B cell (primary cell): ENCODE measurements around the gene SMARCA4. TPM values are rescaled to one million over a fixed set of nuclear protein-coding genes. Genes with fewer than 3 reads are reported as not detected.

Source experiments
- ATAC-seq: fragments of 200-7000 bp; cut with Tn5 transposase; one replicate; pipeline ENCODE4 v1.10.0; 2021; ENCODE audit warnings: low read depth, mild to moderate bottlenecking, moderate number of reproducible peaks, moderate library complexity
- CTCF ChIA-PET: fragments of 350-600 bp; sonication (Branson Sonifier 250); formaldehyde crosslinking; loops from one replicate; lab custom pipeline; 2021; ENCODE audit warnings: antibody characterized with exemption, inconsistent platforms; lab: Charles Lee
- POLR2A ChIA-PET: fragments of 350-600 bp; sonication (Branson Sonifier 250); formaldehyde crosslinking; loops from one replicate; lab custom pipeline; 2021; ENCODE audit warnings: antibody characterized with exemption; lab: Charles Lee
- DNase-seq: peaks from one replicate; pipeline ENCODE4 v3.0.0; 2013
- H2AFZ ChIP-seq: 2 replicates; pipeline ENCODE4 v1.6.1; 2012; ENCODE audit warnings: mild to moderate bottlenecking, low read depth, low read length; ENCODE audit not compliant: insufficient read depth, poor library complexity, severe bottlenecking
- H3K27ac ChIP-seq, 2 donors: 1 replicate in 1 of 2; 2 replicates in 1 of 2; pipeline ENCODE4 v1.5.1; 2012 to 2013; ENCODE audit warnings: low read length in 2 of 2, mild to moderate bottlenecking in 2 of 2, moderate library complexity in 1 of 2
- H3K27me3 ChIP-seq, 4 experiments: fragments of 200-600 bp in 1 of 4; sonication (generic) in 1 of 4; replicated peaks in 1 of 4; 1 replicate in 2 of 4; 2 replicates in 2 of 4; pipeline versions ENCODE4 v1.6.1 to v1.7.0; 2013 to 2016; ENCODE audit warnings: low read length in 3 of 4, mild to moderate bottlenecking in 2 of 4, mixed read lengths in 1 of 4, moderate library complexity in 1 of 4; ENCODE audit not compliant: insufficient read depth in 4 of 4, control insufficient read depth in 3 of 4; ENCODE audit errors: control extremely low read depth in 1 of 4
- H3K36me3 ChIP-seq, 2 experiments: replicated peaks in 1 of 2; 1 replicate in 1 of 2; 2 replicates in 1 of 2; pipeline versions ENCODE4 v1.6.1 to v1.7.1; 2013; ENCODE audit warnings: low read length in 1 of 2; ENCODE audit not compliant: insufficient read depth in 2 of 2, control insufficient read depth in 1 of 2; ENCODE audit errors: control extremely low read depth in 1 of 2, extremely low read depth in 1 of 2
- H3K4me1 ChIP-seq, 2 donors: fragments of 200-600 bp in 1 of 2; sonication (generic) in 1 of 2; 1 replicate in 1 of 2; 2 replicates in 1 of 2; pipeline versions ENCODE4 v1.5.1 to v1.6.1; 2013 to 2017; ENCODE audit warnings: low read length in 2 of 2; ENCODE audit not compliant: control insufficient read depth in 2 of 2, insufficient read depth in 2 of 2
- H3K4me2 ChIP-seq: replicated peaks from 2 replicates; pipeline ENCODE3; 2012; ENCODE audit warnings: mild to moderate bottlenecking, low read depth, low read length; ENCODE audit not compliant: poor library complexity, severe bottlenecking
- H3K4me3 ChIP-seq, 5 experiments: fragments of 200-600 bp in 1 of 5; sonication (generic) in 1 of 5; 1 replicate in 3 of 5; 2 replicates in 2 of 5; pipeline versions ENCODE4 v1.5.1 to v1.7.0; 2011 to 2016; ENCODE audit warnings: low read length in 4 of 5, mild to moderate bottlenecking in 4 of 5, low read depth in 2 of 5, control low read depth in 1 of 5, moderate library complexity in 1 of 5; ENCODE audit not compliant: insufficient read depth in 1 of 5; ENCODE audit errors: control extremely low read depth in 1 of 5, extremely low read depth in 1 of 5
- H3K79me2 ChIP-seq: fragments of 200-600 bp; sonication (generic); one replicate; pipeline ENCODE4 v1.6.0; 2016; ENCODE audit warnings: low read length; ENCODE audit not compliant: control insufficient read depth, insufficient read depth
- H3K9ac ChIP-seq: fragments of 200-600 bp; sonication (generic); 2 replicates; pipeline ENCODE4 v1.6.1; 2017; ENCODE audit warnings: mild to moderate bottlenecking, low read length, moderate library complexity
- H3K9me3 ChIP-seq, 3 donors: one replicate each; pipeline versions ENCODE4 v1.6.1 to v1.7.1; 2013; ENCODE audit warnings: low read length in 2 of 3; ENCODE audit not compliant: control insufficient read depth in 2 of 3, insufficient read depth in 1 of 3; ENCODE audit errors: control extremely low read depth in 1 of 3
- H4K20me1 ChIP-seq: 2 replicates; pipeline ENCODE4 v1.6.0; 2012; ENCODE audit warnings: mild to moderate bottlenecking, low read length; ENCODE audit not compliant: insufficient read depth, control insufficient read depth, poor library complexity, severe bottlenecking
- H3K27ac Mint-ChIP-seq: one replicate; pipeline ENCODE4 v1.8.0; 2021; ENCODE audit warnings: mixed read lengths
- H3K27me3 Mint-ChIP-seq: one replicate; pipeline ENCODE4 v1.8.0; 2021; ENCODE audit warnings: mixed read lengths
- H3K4me1 Mint-ChIP-seq: one replicate; pipeline ENCODE4 v1.8.0; 2021; ENCODE audit warnings: mixed read lengths
- H3K4me3 Mint-ChIP-seq: one replicate; pipeline ENCODE4 v1.8.0; 2021; ENCODE audit warnings: mixed read lengths
- H3K9me3 Mint-ChIP-seq: one replicate; pipeline ENCODE4 v1.8.0; 2022; ENCODE audit warnings: mixed read lengths; ENCODE audit not compliant: insufficient read depth
- EZH2 ChIP-seq: IDR thresholded peaks from 2 replicates; pipeline ENCODE4 v1.6.1; 2012; ENCODE audit warnings: borderline replicate concordance, low read depth, mild to moderate bottlenecking, moderate library complexity, low read length; ENCODE audit not compliant: insufficient read depth, poor library complexity, severe bottlenecking
- WGBS: methylation state at CpG from one replicate; pipeline ENCODE4 v1.1.5; 2013; ENCODE audit warnings: missing lambda C conversion rate; ENCODE audit not compliant: insufficient coverage; 5-methylcytosine and 5-hydroxymethylcytosine counted together
- intact Hi-C: fragments of 100-400 bp; cut with micrococcal nuclease; formaldehyde crosslinking; loops from one replicate; pipeline ENCODE4 v1.10.0; 2022
- polyA plus RNA-seq: library from polyadenylated mRNA; depleted of rRNA; stranded (reverse); fragments of >200 nt; gene quantifications from 2 replicates; pipeline ENCODE4 v1.2.3, GENCODE V29; 2012
- total RNA-seq, 2 donors: library from RNA; stranded (reverse); fragments of 120-200 nt in 1 of 2; gene quantifications; 1 replicate in 1 of 2; 2 replicates in 1 of 2; pipeline versions ENCODE4 v1.2.3 to v1.2.4, GENCODE V29; 2013 to 2022
- TF ChIP-seq, protein P1 (sequence below): fragments of 200-600 bp; IDR thresholded peaks from one replicate; pipeline ENCODE4 v1.8.0; 2022; ENCODE audit warnings: antibody characterized with exemption, mild to moderate bottlenecking

Gene SMARCA4
- total and polyA plus RNA-seq, 2 donors (not counting 1 experiment from before 2014, with no cell fraction given): 49.7 to 82.3 TPM

DNA sequence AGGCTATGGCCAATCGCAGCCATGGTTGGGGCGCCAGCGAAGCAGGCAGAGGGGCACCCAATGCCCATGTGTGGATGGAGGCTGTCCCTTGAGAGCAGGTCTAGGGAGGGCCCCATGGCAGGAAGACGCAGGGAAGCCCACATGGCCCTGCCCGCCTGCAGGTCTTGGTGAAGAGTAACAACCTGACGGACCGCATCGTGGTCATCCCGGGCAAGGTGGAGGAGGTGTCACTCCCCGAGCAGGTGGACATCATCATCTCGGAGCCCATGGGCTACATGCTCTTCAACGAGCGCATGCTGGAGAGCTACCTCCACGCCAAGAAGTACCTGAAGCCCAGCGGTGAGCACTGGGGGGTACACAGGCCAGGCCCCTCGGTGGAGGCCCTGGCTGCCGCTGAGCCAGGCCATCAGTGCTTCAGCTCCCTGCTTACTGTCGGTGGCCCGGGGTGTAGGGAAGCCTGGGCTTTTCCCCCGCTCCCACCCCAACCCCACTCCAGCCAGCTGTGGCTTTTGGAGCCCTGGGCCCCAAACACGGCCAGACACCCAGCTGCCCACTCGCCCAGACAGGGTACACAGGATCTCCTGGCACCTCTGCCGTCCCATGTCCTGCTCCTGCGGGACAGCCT, 47.0 kb upstream of the SMARCA4 start:
- no peaks in the 10 kb centered on the region for H3K9me3 Mint-ChIP-seq
- Histone ChIP-seq H3K4me3 (no peak overlapping the region), H3K4me1 (no peaks in the 10 kb centered on the region), H3K27me3 (no peaks in the 10 kb centered on the region), H3K9ac (no peak overlapping the region), H3K4me2 (no peak overlapping the region), H2AFZ (no peak overlapping the region), H3K36me3 (peaks cover 0 to 25% of the 10 kb centered on the region in 2 experiments), H3K9me3 (no peaks in the 10 kb centered on the region), H4K20me1 (no peaks in the 10 kb centered on the region), H3K79me2 (no peaks in the 10 kb centered on the region), H3K27ac (no peak overlapping the region)
- ATAC-seq: no peak
- TF ChIP-seq EZH2: no peak
- TF ChIP-seq, protein P1, sequence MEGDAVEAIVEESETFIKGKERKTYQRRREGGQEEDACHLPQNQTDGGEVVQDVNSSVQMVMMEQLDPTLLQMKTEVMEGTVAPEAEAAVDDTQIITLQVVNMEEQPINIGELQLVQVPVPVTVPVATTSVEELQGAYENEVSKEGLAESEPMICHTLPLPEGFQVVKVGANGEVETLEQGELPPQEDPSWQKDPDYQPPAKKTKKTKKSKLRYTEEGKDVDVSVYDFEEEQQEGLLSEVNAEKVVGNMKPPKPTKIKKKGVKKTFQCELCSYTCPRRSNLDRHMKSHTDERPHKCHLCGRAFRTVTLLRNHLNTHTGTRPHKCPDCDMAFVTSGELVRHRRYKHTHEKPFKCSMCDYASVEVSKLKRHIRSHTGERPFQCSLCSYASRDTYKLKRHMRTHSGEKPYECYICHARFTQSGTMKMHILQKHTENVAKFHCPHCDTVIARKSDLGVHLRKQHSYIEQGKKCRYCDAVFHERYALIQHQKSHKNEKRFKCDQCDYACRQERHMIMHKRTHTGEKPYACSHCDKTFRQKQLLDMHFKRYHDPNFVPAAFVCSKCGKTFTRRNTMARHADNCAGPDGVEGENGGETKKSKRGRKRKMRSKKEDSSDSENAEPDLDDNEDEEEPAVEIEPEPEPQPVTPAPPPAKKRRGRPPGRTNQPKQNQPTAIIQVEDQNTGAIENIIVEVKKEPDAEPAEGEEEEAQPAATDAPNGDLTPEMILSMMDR: no peak
- ChIA-PET POLR2A (no interaction called here), CTCF (no interaction called here)
- DNase-seq: no peak
- no peak overlapping the region for H3K4me3 Mint-ChIP-seq
- 97% methylated on average over 22 of the region's 24 CpGs for WGBS
- H3K4me1 Mint-ChIP-seq: peaks cover 4% of the 10 kb centered on the region
- no peak overlapping the region for H3K27ac Mint-ChIP-seq
- no peaks in the 10 kb centered on the region for H3K27me3 Mint-ChIP-seq
- intact Hi-C loops: no loop called here

DNA sequence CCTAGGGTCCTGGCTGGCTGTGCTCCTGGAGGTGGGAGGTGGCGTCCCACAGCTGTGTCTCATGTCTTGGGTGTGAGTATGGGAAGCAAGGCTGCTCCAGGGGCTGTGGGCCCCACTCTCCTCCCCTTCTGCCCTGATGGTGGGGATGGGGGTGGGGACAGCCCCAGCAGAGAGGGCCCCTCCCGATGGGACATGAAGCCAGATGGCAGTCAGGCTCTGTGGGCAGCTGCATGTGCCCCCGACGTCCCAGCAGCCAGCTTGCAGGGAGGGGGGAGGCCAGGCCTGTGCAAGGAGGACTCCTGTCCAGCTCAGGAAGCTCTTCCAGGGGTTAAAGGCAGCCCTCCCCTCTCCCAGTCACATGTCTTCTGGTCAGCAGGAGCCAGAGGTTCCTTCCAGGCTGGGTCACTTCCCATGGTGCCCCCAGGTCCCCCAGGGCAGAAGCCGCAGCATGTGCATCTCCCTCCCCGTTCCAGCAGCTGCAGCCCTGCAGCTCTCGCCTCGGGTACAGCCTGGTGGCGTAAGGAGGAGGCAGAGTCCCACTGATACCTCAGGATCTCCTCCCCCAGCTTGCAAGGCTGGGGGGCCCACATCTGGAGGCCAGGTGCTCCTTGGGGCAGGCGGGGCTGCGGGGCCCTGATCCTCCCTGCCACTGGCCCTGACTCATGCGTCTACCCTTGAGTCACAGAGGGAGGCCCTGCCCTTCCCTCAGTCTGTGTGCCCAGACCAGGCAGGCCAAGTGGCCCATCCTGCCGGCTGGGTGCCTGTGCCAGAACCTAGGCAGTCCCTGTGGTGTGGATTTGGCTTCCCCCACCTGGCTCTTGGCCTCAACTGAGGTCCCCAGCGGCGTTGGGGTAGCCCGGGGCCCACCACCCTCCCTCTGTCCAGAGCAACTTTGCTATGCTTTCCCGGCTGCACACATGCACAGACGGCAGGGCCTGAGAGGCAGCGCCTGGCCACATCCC, 45.4 kb upstream of the SMARCA4 start:
- intact Hi-C loops: no loop called here
- Mint-ChIP-seq H3K4me1 (peaks cover 4% of the 10 kb centered on the region), H3K27ac (no peak overlapping the region), H3K4me3 (no peak overlapping the region), H3K9me3 (no peaks in the 10 kb centered on the region), H3K27me3 (no peaks in the 10 kb centered on the region)
- Histone ChIP-seq H3K36me3 (peaks cover 0 to 38% of the 10 kb centered on the region in 2 experiments), H3K4me1 (no peaks in the 10 kb centered on the region), H4K20me1 (no peaks in the 10 kb centered on the region), H3K9ac (no peak overlapping the region), H2AFZ (no peak overlapping the region), H3K79me2 (no peaks in the 10 kb centered on the region), H3K27me3 (no peaks in the 10 kb centered on the region), H3K4me2 (no peak overlapping the region), H3K9me3 (no peaks in the 10 kb centered on the region), H3K27ac (no peak overlapping the region), H3K4me3 (no peak overlapping the region)
- TF ChIP-seq, protein P1: no peak
- no peak for TF ChIP-seq EZH2
- DNase-seq: no peak
- CTCF ChIA-PET: no interaction called here
- ATAC-seq: no peak
- WGBS: 97% methylated on average over 19 of the region's 19 CpGs
- POLR2A ChIA-PET: no interaction called here
